B cell (primary cell): ENCODE data around the gene INSIG1. TPM values are rescaled to one million over a fixed set of nuclear protein-coding genes. Genes with fewer than 3 reads are reported as not detected.

ENCODE experiments used
- ATAC-seq: fragments of 200-7000 bp; cut with Tn5 transposase; one replicate; pipeline ENCODE4 v1.10.0; 2021; ENCODE audit warnings: low read depth, mild to moderate bottlenecking, moderate number of reproducible peaks, moderate library complexity
- CTCF ChIA-PET: fragments of 350-600 bp; sonication (Branson Sonifier 250); formaldehyde crosslinking; loops from one replicate; lab custom pipeline; 2021; ENCODE audit warnings: antibody characterized with exemption, inconsistent platforms; lab: Charles Lee
- POLR2A ChIA-PET: fragments of 350-600 bp; sonication (Branson Sonifier 250); formaldehyde crosslinking; loops from one replicate; lab custom pipeline; 2021; ENCODE audit warnings: antibody characterized with exemption; lab: Charles Lee
- DNase-seq: peaks from one replicate; pipeline ENCODE4 v3.0.0; 2013
- H2AFZ ChIP-seq: 2 replicates; pipeline ENCODE4 v1.6.1; 2012; ENCODE audit warnings: mild to moderate bottlenecking, low read depth, low read length; ENCODE audit not compliant: insufficient read depth, poor library complexity, severe bottlenecking
- H3K27ac ChIP-seq, 2 donors: 1 replicate in 1 of 2; 2 replicates in 1 of 2; pipeline ENCODE4 v1.5.1; 2012 to 2013; ENCODE audit warnings: low read length in 2 of 2, mild to moderate bottlenecking in 2 of 2, moderate library complexity in 1 of 2
- H3K27me3 ChIP-seq, 4 experiments: fragments of 200-600 bp in 1 of 4; sonication (generic) in 1 of 4; replicated peaks in 1 of 4; 1 replicate in 2 of 4; 2 replicates in 2 of 4; pipeline versions ENCODE4 v1.6.1 to v1.7.0; 2013 to 2016; ENCODE audit warnings: low read length in 3 of 4, mild to moderate bottlenecking in 2 of 4, mixed read lengths in 1 of 4, moderate library complexity in 1 of 4; ENCODE audit not compliant: insufficient read depth in 4 of 4, control insufficient read depth in 3 of 4; ENCODE audit errors: control extremely low read depth in 1 of 4
- H3K36me3 ChIP-seq, 2 experiments: replicated peaks in 1 of 2; 1 replicate in 1 of 2; 2 replicates in 1 of 2; pipeline versions ENCODE4 v1.6.1 to v1.7.1; 2013; ENCODE audit warnings: low read length in 1 of 2; ENCODE audit not compliant: insufficient read depth in 2 of 2, control insufficient read depth in 1 of 2; ENCODE audit errors: control extremely low read depth in 1 of 2, extremely low read depth in 1 of 2
- H3K4me1 ChIP-seq, 2 donors: fragments of 200-600 bp in 1 of 2; sonication (generic) in 1 of 2; 1 replicate in 1 of 2; 2 replicates in 1 of 2; pipeline versions ENCODE4 v1.5.1 to v1.6.1; 2013 to 2017; ENCODE audit warnings: low read length in 2 of 2; ENCODE audit not compliant: control insufficient read depth in 2 of 2, insufficient read depth in 2 of 2
- H3K4me2 ChIP-seq: replicated peaks from 2 replicates; pipeline ENCODE3; 2012; ENCODE audit warnings: mild to moderate bottlenecking, low read depth, low read length; ENCODE audit not compliant: poor library complexity, severe bottlenecking
- H3K4me3 ChIP-seq, 5 experiments: fragments of 200-600 bp in 1 of 5; sonication (generic) in 1 of 5; 1 replicate in 3 of 5; 2 replicates in 2 of 5; pipeline versions ENCODE4 v1.5.1 to v1.7.0; 2011 to 2016; ENCODE audit warnings: low read length in 4 of 5, mild to moderate bottlenecking in 4 of 5, low read depth in 2 of 5, control low read depth in 1 of 5, moderate library complexity in 1 of 5; ENCODE audit not compliant: insufficient read depth in 1 of 5; ENCODE audit errors: control extremely low read depth in 1 of 5, extremely low read depth in 1 of 5
- H3K79me2 ChIP-seq: fragments of 200-600 bp; sonication (generic); one replicate; pipeline ENCODE4 v1.6.0; 2016; ENCODE audit warnings: low read length; ENCODE audit not compliant: control insufficient read depth, insufficient read depth
- H3K9ac ChIP-seq: fragments of 200-600 bp; sonication (generic); 2 replicates; pipeline ENCODE4 v1.6.1; 2017; ENCODE audit warnings: mild to moderate bottlenecking, low read length, moderate library complexity
- H3K9me3 ChIP-seq, 3 donors: one replicate each; pipeline versions ENCODE4 v1.6.1 to v1.7.1; 2013; ENCODE audit warnings: low read length in 2 of 3; ENCODE audit not compliant: control insufficient read depth in 2 of 3, insufficient read depth in 1 of 3; ENCODE audit errors: control extremely low read depth in 1 of 3
- H4K20me1 ChIP-seq: 2 replicates; pipeline ENCODE4 v1.6.0; 2012; ENCODE audit warnings: mild to moderate bottlenecking, low read length; ENCODE audit not compliant: insufficient read depth, control insufficient read depth, poor library complexity, severe bottlenecking
- H3K27ac Mint-ChIP-seq: one replicate; pipeline ENCODE4 v1.8.0; 2021; ENCODE audit warnings: mixed read lengths
- H3K27me3 Mint-ChIP-seq: one replicate; pipeline ENCODE4 v1.8.0; 2021; ENCODE audit warnings: mixed read lengths
- H3K4me1 Mint-ChIP-seq: one replicate; pipeline ENCODE4 v1.8.0; 2021; ENCODE audit warnings: mixed read lengths
- H3K4me3 Mint-ChIP-seq: one replicate; pipeline ENCODE4 v1.8.0; 2021; ENCODE audit warnings: mixed read lengths
- H3K9me3 Mint-ChIP-seq: one replicate; pipeline ENCODE4 v1.8.0; 2022; ENCODE audit warnings: mixed read lengths; ENCODE audit not compliant: insufficient read depth
- EZH2 ChIP-seq: IDR thresholded peaks from 2 replicates; pipeline ENCODE4 v1.6.1; 2012; ENCODE audit warnings: borderline replicate concordance, low read depth, mild to moderate bottlenecking, moderate library complexity, low read length; ENCODE audit not compliant: insufficient read depth, poor library complexity, severe bottlenecking
- WGBS: methylation state at CpG from one replicate; pipeline ENCODE4 v1.1.5; 2013; ENCODE audit warnings: missing lambda C conversion rate; ENCODE audit not compliant: insufficient coverage; 5-methylcytosine and 5-hydroxymethylcytosine counted together
- intact Hi-C: fragments of 100-400 bp; cut with micrococcal nuclease; formaldehyde crosslinking; loops from one replicate; pipeline ENCODE4 v1.10.0; 2022
- polyA plus RNA-seq: library from polyadenylated mRNA; depleted of rRNA; stranded (reverse); fragments of >200 nt; gene quantifications from 2 replicates; pipeline ENCODE4 v1.2.3, GENCODE V29; 2012
- total RNA-seq, 2 donors: library from RNA; stranded (reverse); fragments of 120-200 nt in 1 of 2; gene quantifications; 1 replicate in 1 of 2; 2 replicates in 1 of 2; pipeline versions ENCODE4 v1.2.3 to v1.2.4, GENCODE V29; 2013 to 2022
- TF ChIP-seq, protein P1 (sequence below): fragments of 200-600 bp; IDR thresholded peaks from one replicate; pipeline ENCODE4 v1.8.0; 2022; ENCODE audit warnings: antibody characterized with exemption, mild to moderate bottlenecking

The INSIG1 gene
- total and polyA plus RNA-seq, 2 donors (not counting 1 experiment from before 2014, with no cell fraction given), result 32.2 to 56.2 TPM

DNA sequence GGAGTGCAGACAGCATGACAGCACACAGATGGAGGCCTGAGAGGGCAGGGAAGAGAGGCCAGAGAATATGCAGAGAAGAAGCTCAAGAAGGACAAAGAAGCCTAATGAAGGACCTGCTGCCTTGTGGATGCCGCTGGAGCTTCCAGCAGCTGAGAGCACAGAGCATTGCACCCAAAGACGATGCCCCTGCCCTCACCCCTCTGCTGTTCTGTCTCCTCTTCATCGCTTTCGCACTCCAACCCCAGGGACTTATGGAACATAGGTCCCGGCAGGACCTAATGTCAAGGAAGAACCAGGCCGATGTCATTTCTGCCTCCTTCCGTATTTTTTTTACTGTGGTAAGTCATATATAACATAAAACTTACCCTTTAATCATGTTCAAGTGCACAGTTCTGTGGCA is 12.3 kb upstream of the INSIG1 start:
- DNase-seq, result no peak
- no peaks in the 10 kb centered on the region for H3K9me3 Mint-ChIP-seq
- 81% methylated on average over 4 of the region's 7 CpGs for WGBS
- intact Hi-C loops, result no loop called here
- POLR2A ChIA-PET, result no interaction called here
- no peak overlapping the region for H3K4me3 Mint-ChIP-seq
- Histone ChIP-seq H3K9ac (no peak overlapping the region), H3K36me3 (no peaks in the 10 kb centered on the region), H2AFZ (peak overlapping the region; percentile 44), H3K4me2 (peak overlapping the region; percentile 50), H3K9me3 (peaks cover 0 to 7% (median 0%) of the 10 kb centered on the region in 3 donors), H3K4me1 (peaks cover 23 to 58% of the 10 kb centered on the region in 2 donors), H3K79me2 (no peaks in the 10 kb centered on the region), H4K20me1 (no peaks in the 10 kb centered on the region), H3K27ac (peak overlapping the region in 1 of 2 donors; percentile 34), H3K27me3 (no peaks in the 10 kb centered on the region), H3K4me3 (peak overlapping the region in 1 of 5 experiments; percentile 20)
- TF ChIP-seq, protein P1, sequence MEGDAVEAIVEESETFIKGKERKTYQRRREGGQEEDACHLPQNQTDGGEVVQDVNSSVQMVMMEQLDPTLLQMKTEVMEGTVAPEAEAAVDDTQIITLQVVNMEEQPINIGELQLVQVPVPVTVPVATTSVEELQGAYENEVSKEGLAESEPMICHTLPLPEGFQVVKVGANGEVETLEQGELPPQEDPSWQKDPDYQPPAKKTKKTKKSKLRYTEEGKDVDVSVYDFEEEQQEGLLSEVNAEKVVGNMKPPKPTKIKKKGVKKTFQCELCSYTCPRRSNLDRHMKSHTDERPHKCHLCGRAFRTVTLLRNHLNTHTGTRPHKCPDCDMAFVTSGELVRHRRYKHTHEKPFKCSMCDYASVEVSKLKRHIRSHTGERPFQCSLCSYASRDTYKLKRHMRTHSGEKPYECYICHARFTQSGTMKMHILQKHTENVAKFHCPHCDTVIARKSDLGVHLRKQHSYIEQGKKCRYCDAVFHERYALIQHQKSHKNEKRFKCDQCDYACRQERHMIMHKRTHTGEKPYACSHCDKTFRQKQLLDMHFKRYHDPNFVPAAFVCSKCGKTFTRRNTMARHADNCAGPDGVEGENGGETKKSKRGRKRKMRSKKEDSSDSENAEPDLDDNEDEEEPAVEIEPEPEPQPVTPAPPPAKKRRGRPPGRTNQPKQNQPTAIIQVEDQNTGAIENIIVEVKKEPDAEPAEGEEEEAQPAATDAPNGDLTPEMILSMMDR, result no peak
- TF ChIP-seq EZH2, result no peak
- CTCF ChIA-PET, result no interaction called here
- peaks cover 38% of the 10 kb centered on the region for H3K4me1 Mint-ChIP-seq
- H3K27me3 Mint-ChIP-seq, result peaks cover 27% of the 10 kb centered on the region
- no peak for ATAC-seq
- no peak overlapping the region for H3K27ac Mint-ChIP-seq

DNA sequence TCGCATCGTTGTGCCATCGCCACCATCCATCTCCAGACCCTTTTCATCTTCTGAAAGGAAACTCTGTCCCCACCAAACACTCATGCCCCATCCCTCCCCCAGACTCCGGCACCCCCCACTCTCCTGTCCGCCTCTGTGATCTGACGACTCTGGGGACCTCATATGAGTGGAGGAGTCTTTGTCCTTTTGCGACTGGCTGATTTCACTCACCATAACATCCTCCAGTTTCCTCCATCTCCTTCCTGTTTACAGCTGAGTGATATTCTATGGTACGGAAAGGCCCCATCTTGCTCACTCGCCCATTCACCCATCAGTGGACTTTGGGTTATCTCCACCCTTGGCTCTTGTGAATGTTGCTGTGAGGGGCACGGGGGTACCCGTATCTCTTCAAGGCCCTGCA is 11.8 kb upstream of the INSIG1 start:
- ChIA-PET CTCF (no interaction called here), POLR2A (no interaction called here)
- DNase-seq, result peak; percentile 41
- Mint-ChIP-seq H3K27ac (no peak overlapping the region), H3K9me3 (no peaks in the 10 kb centered on the region), H3K27me3 (peaks cover 27% of the 10 kb centered on the region), H3K4me3 (no peak overlapping the region), H3K4me1 (peaks cover 38% of the 10 kb centered on the region)
- no peaks in the 10 kb centered on the region for H4K20me1 ChIP-seq
- peak overlapping the region in 2 of 5 experiments; percentile 3 to 20 for H3K4me3 ChIP-seq
- H3K27me3 ChIP-seq, result no peaks in the 10 kb centered on the region
- intact Hi-C loops, result no loop called here
- TF ChIP-seq, protein P1, result no peak
- WGBS, result 28% methylated on average over 5 of the region's 11 CpGs
- H3K27ac ChIP-seq, result peak overlapping the region in 1 of 2 donors; percentile 34
- peaks cover 0 to 7% (median 0%) of the 10 kb centered on the region in 3 donors for H3K9me3 ChIP-seq
- no peak overlapping the region for H3K9ac ChIP-seq
- H3K79me2 ChIP-seq, result no peaks in the 10 kb centered on the region
- peaks cover 23 to 58% of the 10 kb centered on the region in 2 donors for H3K4me1 ChIP-seq
- H3K4me2 ChIP-seq, result peak overlapping the region; percentile 50
- H3K36me3 ChIP-seq, result no peaks in the 10 kb centered on the region
- H2AFZ ChIP-seq, result peak overlapping the region; percentile 44
- no peak for ATAC-seq
